Measurements from ENCODE around the gene PTPRD.

The PTPRD gene

GRCh38 chr9:10008101-10008799 is 604.6 kb downstream of the PTPRD start:
- no peak overlapping the region for H3K9ac ChIP-seq (ENCODE audit: low read depth in 1 of 2, low read length in 2 of 2)
- no peak overlapping the region for H3K27ac ChIP-seq (ENCODE audit: low read depth, low read length)
- H3K9me3 ChIP-seq (ENCODE audit: control insufficient read depth in 1 of 2, low read length in 2 of 2) = no peaks in the 10 kb centered on the region
- no peaks in the 10 kb centered on the region for H3K36me3 ChIP-seq (ENCODE audit: control insufficient read depth in 1 of 2, insufficient read depth in 2 of 2, low read length in 2 of 2)
- no peaks in the 10 kb centered on the region for H3K27me3 ChIP-seq (ENCODE audit: control insufficient read depth in 1 of 2, insufficient read depth in 2 of 2, low read length in 2 of 2)
- H3K4me1 ChIP-seq (ENCODE audit: control insufficient read depth in 1 of 2, insufficient read depth in 2 of 2, low read length in 2 of 2) = no peaks in the 10 kb centered on the region
- H3K4me3 ChIP-seq (ENCODE audit: low read depth in 1 of 2, low read length in 2 of 2) = no peak overlapping the region

DNA sequence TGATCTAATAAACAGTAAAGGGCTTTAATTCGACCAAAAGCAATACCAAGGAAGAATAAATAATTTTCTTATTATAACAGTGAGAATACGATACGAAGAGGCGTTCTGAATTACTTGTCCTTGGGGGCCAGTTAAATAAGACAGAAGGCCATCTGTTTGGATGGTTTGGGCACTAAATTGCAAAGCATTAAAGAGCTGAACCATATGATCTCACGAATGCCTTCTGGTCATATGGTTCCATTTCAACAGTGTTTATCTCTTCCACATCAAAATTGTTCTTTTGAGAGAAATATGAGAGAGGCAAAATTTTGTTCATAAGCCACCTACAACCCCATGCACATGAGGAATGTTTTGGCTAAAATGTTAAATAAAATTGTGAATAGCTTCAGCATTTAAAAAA is 605.4 kb downstream of the PTPRD start:
- no peak overlapping the region for H3K4me3 ChIP-seq (ENCODE audit: low read depth in 1 of 2, low read length in 2 of 2)
- H3K27ac ChIP-seq (ENCODE audit: low read depth, low read length) = no peak overlapping the region
- H3K9ac ChIP-seq (ENCODE audit: low read depth in 1 of 2, low read length in 2 of 2) = no peak overlapping the region
- no peaks in the 10 kb centered on the region for H3K4me1 ChIP-seq (ENCODE audit: control insufficient read depth in 1 of 2, insufficient read depth in 2 of 2, low read length in 2 of 2)
- no peaks in the 10 kb centered on the region for H3K36me3 ChIP-seq (ENCODE audit: control insufficient read depth in 1 of 2, insufficient read depth in 2 of 2, low read length in 2 of 2)
- no peaks in the 10 kb centered on the region for H3K9me3 ChIP-seq (ENCODE audit: control insufficient read depth in 1 of 2, low read length in 2 of 2)
- no peaks in the 10 kb centered on the region for H3K27me3 ChIP-seq (ENCODE audit: control insufficient read depth in 1 of 2, insufficient read depth in 2 of 2, low read length in 2 of 2)

- no peak overlapping the region for H3K4me3 ChIP-seq (ENCODE audit: low read depth in 1 of 2, low read length in 2 of 2)
- no peaks in the 10 kb centered on the region for H3K9me3 ChIP-seq (ENCODE audit: control insufficient read depth in 1 of 2, low read length in 2 of 2)
- H3K36me3 ChIP-seq (ENCODE audit: control insufficient read depth in 1 of 2, insufficient read depth in 2 of 2, low read length in 2 of 2) = no peaks in the 10 kb centered on the region
- no peaks in the 10 kb centered on the region for H3K27me3 ChIP-seq (ENCODE audit: control insufficient read depth in 1 of 2, insufficient read depth in 2 of 2, low read length in 2 of 2)
- no peak overlapping the region for H3K9ac ChIP-seq (ENCODE audit: low read depth in 1 of 2, low read length in 2 of 2)
- no peak overlapping the region for H3K27ac ChIP-seq (ENCODE audit: low read depth, low read length)
- no peaks in the 10 kb centered on the region for H3K4me1 ChIP-seq (ENCODE audit: control insufficient read depth in 1 of 2, insufficient read depth in 2 of 2, low read length in 2 of 2)
Observed at GRCh38 chr9:10005206-10005605, 607.6 kb downstream of the PTPRD start.

GRCh38 chr9:10003047-10003446 is 609.8 kb downstream of the PTPRD start:
- H3K27me3 ChIP-seq (ENCODE audit: control insufficient read depth in 1 of 2, insufficient read depth in 2 of 2, low read length in 2 of 2) = no peaks in the 10 kb centered on the region
- no peaks in the 10 kb centered on the region for H3K9me3 ChIP-seq (ENCODE audit: control insufficient read depth in 1 of 2, low read length in 2 of 2)
- H3K4me3 ChIP-seq (ENCODE audit: low read depth in 1 of 2, low read length in 2 of 2) = no peak overlapping the region
- no peaks in the 10 kb centered on the region for H3K4me1 ChIP-seq (ENCODE audit: control insufficient read depth in 1 of 2, insufficient read depth in 2 of 2, low read length in 2 of 2)
- H3K36me3 ChIP-seq (ENCODE audit: control insufficient read depth in 1 of 2, insufficient read depth in 2 of 2, low read length in 2 of 2) = no peaks in the 10 kb centered on the region
- no peak overlapping the region for H3K9ac ChIP-seq (ENCODE audit: low read depth in 1 of 2, low read length in 2 of 2)
- no peak overlapping the region for H3K27ac ChIP-seq (ENCODE audit: low read depth, low read length)

DNA sequence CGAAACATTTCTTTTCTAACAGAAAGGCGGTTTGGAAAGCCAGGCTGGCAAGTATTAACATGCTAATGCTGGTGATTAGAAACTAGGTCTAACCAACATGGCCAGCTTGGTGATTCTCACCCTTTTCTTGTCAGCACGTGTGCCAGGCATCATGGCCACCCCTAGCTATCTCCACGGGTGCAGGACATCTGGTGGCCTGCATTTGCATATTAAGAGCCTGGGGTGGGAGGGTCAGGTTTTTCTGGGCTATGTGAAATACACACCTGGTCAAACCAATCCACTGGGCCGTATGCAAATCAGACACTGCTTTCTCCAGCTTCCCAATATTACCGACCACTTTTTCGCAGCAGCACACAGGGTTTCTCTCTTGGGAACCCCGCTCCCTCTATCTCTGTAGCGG is 612.1 kb downstream of the PTPRD start:
- no peak overlapping the region for H3K9ac ChIP-seq (ENCODE audit: low read depth in 1 of 2, low read length in 2 of 2)
- H3K27ac ChIP-seq (ENCODE audit: low read depth, low read length) = no peak overlapping the region
- no peak overlapping the region for H3K4me3 ChIP-seq (ENCODE audit: low read depth in 1 of 2, low read length in 2 of 2)
- no peaks in the 10 kb centered on the region for H3K9me3 ChIP-seq (ENCODE audit: control insufficient read depth in 1 of 2, low read length in 2 of 2)
- no peaks in the 10 kb centered on the region for H3K4me1 ChIP-seq (ENCODE audit: control insufficient read depth in 1 of 2, insufficient read depth in 2 of 2, low read length in 2 of 2)
- H3K27me3 ChIP-seq (ENCODE audit: control insufficient read depth in 1 of 2, insufficient read depth in 2 of 2, low read length in 2 of 2) = no peaks in the 10 kb centered on the region
- no peaks in the 10 kb centered on the region for H3K36me3 ChIP-seq (ENCODE audit: control insufficient read depth in 1 of 2, insufficient read depth in 2 of 2, low read length in 2 of 2)

GRCh38 chr9:9998491-9999287 is 614.1 kb downstream of the PTPRD start:
- Histone ChIP-seq H3K4me1 (ENCODE audit: control insufficient read depth in 1 of 2, insufficient read depth in 2 of 2, low read length in 2 of 2) (no peaks in the 10 kb centered on the region), H3K27ac (ENCODE audit: low read depth, low read length) (no peak overlapping the region)

DNA sequence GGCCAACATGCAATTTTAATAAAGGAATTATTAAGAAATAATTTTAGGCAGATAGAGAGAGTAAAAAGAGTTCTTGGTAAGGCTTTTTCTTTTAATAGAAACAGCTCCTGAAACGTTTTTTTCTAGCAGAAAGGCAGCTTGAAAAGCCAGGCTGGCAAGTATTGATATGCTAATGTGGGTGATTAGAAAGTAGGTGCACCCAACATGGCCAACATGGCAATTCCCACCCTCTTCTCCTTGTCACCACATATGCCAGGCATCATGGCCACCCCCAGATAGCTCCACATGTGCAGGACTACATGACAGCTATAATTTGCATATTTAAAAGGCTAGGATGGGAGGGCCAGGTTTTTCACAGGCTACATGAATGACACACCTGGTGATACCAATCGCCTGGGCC is 615.2 kb downstream of the PTPRD start:
- no peaks in the 10 kb centered on the region for H3K4me1 ChIP-seq (ENCODE audit: control insufficient read depth in 1 of 2, insufficient read depth in 2 of 2, low read length in 2 of 2)
- no peak overlapping the region for H3K9ac ChIP-seq (ENCODE audit: low read depth in 1 of 2, low read length in 2 of 2)
- no peaks in the 10 kb centered on the region for H3K36me3 ChIP-seq (ENCODE audit: control insufficient read depth in 1 of 2, insufficient read depth in 2 of 2, low read length in 2 of 2)
- no peak overlapping the region for H3K4me3 ChIP-seq (ENCODE audit: low read depth in 1 of 2, low read length in 2 of 2)
- no peaks in the 10 kb centered on the region for H3K9me3 ChIP-seq (ENCODE audit: control insufficient read depth in 1 of 2, low read length in 2 of 2)
- H3K27me3 ChIP-seq (ENCODE audit: control insufficient read depth in 1 of 2, insufficient read depth in 2 of 2, low read length in 2 of 2) = no peaks in the 10 kb centered on the region
- H3K27ac ChIP-seq (ENCODE audit: low read depth, low read length) = no peak overlapping the region

More at GRCh38 chr9:9998491-9999287, 614.1 kb downstream of the PTPRD start:
- Histone ChIP-seq H3K27me3 (ENCODE audit: control insufficient read depth in 1 of 2, insufficient read depth in 2 of 2, low read length in 2 of 2) (no peaks in the 10 kb centered on the region), H3K36me3 (ENCODE audit: control insufficient read depth in 1 of 2, insufficient read depth in 2 of 2, low read length in 2 of 2) (no peaks in the 10 kb centered on the region), H3K9ac (ENCODE audit: low read depth in 1 of 2, low read length in 2 of 2) (no peak overlapping the region), H3K4me3 (ENCODE audit: low read depth in 1 of 2, low read length in 2 of 2) (no peak overlapping the region), H3K9me3 (ENCODE audit: control insufficient read depth in 1 of 2, low read length in 2 of 2) (no peaks in the 10 kb centered on the region)

DNA sequence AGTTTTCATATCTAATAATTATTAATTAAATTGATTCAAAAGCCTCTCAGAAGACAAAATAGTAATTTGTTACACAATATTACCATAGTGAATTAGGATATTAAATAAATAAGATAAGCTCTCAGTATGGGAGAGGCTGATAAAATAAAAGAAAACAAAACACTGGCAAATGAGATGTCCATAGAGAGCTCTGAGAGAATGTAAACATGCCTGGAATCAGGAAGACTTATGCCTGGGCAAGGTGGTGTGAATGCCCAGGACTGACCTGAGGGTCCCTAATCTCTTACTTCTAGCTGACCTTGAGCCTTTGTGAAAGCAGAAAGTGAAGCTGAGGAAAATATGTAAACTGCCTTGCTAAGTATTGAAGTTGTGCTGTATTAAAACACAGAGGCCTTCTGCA is 616.5 kb downstream of the PTPRD start:
- Histone ChIP-seq H3K9me3 (ENCODE audit: control insufficient read depth in 1 of 2, low read length in 2 of 2) (no peaks in the 10 kb centered on the region), H3K4me1 (ENCODE audit: control insufficient read depth in 1 of 2, insufficient read depth in 2 of 2, low read length in 2 of 2) (no peaks in the 10 kb centered on the region), H3K27me3 (ENCODE audit: control insufficient read depth in 1 of 2, insufficient read depth in 2 of 2, low read length in 2 of 2) (no peaks in the 10 kb centered on the region), H3K27ac (ENCODE audit: low read depth, low read length) (no peak overlapping the region), H3K36me3 (ENCODE audit: control insufficient read depth in 1 of 2, insufficient read depth in 2 of 2, low read length in 2 of 2) (no peaks in the 10 kb centered on the region), H3K9ac (ENCODE audit: low read depth in 1 of 2, low read length in 2 of 2) (no peak overlapping the region), H3K4me3 (ENCODE audit: low read depth in 1 of 2, low read length in 2 of 2) (no peak overlapping the region)

DNA sequence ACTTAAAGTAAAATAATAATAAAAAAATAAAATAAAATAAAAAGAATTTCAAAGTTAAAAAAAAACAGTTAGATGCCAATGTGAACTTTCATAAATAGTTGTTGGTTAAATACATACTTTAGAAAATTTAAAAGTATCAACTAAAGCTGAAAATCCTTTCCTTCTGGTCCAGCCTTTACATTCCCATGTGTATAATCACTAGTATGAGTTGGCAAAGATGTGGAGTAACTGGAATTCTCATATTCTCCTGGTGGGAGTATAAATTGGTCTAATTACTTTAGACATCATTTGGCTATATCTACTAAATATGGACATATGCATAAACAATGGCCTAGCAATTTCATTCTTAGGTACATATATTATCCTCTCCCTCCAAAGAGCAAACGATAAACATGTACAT is 619.9 kb downstream of the PTPRD start:
- H3K4me1 ChIP-seq (ENCODE audit: control insufficient read depth in 1 of 2, insufficient read depth in 2 of 2, low read length in 2 of 2) = no peaks in the 10 kb centered on the region
- no peak overlapping the region for H3K4me3 ChIP-seq (ENCODE audit: low read depth in 1 of 2, low read length in 2 of 2)
- no peaks in the 10 kb centered on the region for H3K36me3 ChIP-seq (ENCODE audit: control insufficient read depth in 1 of 2, insufficient read depth in 2 of 2, low read length in 2 of 2)
- no peak overlapping the region for H3K9ac ChIP-seq (ENCODE audit: low read depth in 1 of 2, low read length in 2 of 2)
- H3K27me3 ChIP-seq (ENCODE audit: control insufficient read depth in 1 of 2, insufficient read depth in 2 of 2, low read length in 2 of 2) = no peaks in the 10 kb centered on the region
- H3K9me3 ChIP-seq (ENCODE audit: control insufficient read depth in 1 of 2, low read length in 2 of 2) = no peaks in the 10 kb centered on the region
- no peak overlapping the region for H3K27ac ChIP-seq (ENCODE audit: low read depth, low read length)

DNA sequence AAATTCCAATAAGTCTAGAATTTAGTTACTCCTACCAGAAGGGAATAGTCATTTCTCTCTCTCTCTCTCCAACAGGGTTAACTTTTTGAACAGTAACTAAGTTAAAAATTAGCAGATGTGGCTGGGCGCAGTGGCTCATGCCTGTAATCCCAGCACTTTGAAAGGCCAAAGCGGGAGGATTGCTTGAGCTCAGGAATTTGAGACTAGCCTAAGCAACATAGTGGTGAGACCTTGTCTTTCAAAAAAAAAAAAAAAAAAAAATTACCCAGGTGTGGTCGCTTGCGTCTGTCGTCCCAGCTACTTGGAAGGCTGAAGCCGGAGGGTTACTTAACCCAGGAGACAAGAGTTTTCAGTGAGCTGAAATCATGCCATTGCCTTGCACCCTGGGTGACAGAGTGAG is 639.7 kb downstream of the PTPRD start:
- H3K4me3 ChIP-seq (ENCODE audit: low read depth in 1 of 2, low read length in 2 of 2) = no peak overlapping the region
- no peaks in the 10 kb centered on the region for H3K9me3 ChIP-seq (ENCODE audit: control insufficient read depth in 1 of 2, low read length in 2 of 2)
- H3K9ac ChIP-seq (ENCODE audit: low read depth in 1 of 2, low read length in 2 of 2) = no peak overlapping the region
- no peak overlapping the region for H3K27ac ChIP-seq (ENCODE audit: low read depth, low read length)
- no peaks in the 10 kb centered on the region for H3K36me3 ChIP-seq (ENCODE audit: control insufficient read depth in 1 of 2, insufficient read depth in 2 of 2, low read length in 2 of 2)
- H3K4me1 ChIP-seq (ENCODE audit: control insufficient read depth in 1 of 2, insufficient read depth in 2 of 2, low read length in 2 of 2) = no peaks in the 10 kb centered on the region
- H3K27me3 ChIP-seq (ENCODE audit: control insufficient read depth in 1 of 2, insufficient read depth in 2 of 2, low read length in 2 of 2) = no peaks in the 10 kb centered on the region
